HG03039 (cell line): ENCODE results near the gene CHN2.

Experiments used
- ATAC-seq: cut with Tn5 transposase; IDR thresholded peaks from one replicate; pipeline ENCODE4 v1.9.1; 2021; ENCODE audit warnings: mild to moderate bottlenecking, moderate library complexity; ENCODE audit not compliant: unreplicated experiment

Gene CHN2

DNA sequence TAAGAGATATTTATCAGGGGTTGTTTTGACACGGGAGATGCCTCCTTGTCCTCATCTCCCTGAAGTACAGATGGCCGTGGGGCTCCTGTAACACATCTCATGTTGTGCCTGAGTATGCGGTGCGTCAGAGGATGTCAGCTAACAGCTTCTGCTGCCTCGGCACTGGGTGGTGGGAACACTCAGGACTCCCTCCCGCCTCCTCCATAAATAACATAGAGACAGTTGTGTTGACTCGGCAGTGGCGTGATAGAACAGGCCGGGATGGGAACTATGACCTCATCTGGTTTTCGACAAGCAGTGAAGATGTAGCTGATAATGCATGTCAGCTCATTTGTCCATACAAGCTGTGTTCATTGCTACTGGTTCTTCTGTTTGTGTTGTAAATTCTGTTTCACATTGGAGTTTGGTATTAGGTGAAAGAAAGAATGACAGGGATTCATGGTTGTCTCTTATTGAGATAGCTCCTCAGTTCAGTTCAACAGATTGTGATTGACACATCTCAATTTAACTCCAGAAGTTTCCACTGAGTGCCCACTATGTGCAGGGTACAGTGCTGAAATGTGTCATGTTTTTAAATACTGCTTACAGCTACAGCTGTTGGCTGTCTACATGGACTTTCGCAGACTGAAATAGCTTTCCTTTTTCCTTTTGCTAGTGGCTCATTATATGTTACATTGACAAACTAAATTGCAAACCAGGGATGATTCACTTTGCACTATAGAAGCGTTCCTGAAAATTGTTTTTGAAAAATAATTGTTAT, 87.4 kb downstream of the CHN2 start:
- no peak for ATAC-seq

- ATAC-seq = no peak
These were observed 88.3 kb downstream of the CHN2 start for GRCh38 chr7:29282819-29283414.

DNA sequence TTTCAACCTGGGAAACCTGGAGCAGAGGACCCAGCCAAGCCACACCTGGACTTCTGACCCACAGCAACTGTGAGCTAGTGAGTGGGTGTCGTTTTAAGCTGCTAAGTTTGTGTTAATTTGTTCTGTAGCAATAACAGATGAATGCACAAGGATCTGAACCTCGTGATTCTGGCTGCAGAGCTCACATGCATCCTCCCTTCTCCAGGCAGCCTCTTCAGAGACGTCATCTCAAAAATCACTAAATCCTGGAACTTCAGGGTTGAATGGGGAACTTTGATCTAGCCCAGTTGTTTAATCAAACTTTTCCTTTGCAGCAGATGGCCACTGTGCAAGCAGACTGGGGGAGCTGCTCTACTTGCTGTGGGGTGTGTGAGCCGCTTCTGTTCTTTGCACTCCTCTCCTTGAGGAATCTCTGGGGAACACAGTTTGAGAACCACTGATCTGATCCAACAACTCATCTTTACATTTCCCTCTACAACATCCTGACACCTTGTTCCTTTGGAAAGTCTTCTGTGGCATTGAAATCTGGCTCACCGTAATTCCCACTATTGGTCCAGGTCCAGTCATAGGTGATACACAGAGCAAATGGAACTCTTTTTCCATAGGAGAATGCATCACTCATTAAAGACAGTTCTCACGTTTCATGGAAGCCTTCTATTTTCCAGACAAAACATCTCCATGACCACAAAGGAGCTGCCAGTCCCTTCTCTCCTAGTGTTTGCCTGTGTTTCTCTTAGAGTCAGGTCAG, 90.3 kb downstream of the CHN2 start:
- no peak for ATAC-seq

DNA sequence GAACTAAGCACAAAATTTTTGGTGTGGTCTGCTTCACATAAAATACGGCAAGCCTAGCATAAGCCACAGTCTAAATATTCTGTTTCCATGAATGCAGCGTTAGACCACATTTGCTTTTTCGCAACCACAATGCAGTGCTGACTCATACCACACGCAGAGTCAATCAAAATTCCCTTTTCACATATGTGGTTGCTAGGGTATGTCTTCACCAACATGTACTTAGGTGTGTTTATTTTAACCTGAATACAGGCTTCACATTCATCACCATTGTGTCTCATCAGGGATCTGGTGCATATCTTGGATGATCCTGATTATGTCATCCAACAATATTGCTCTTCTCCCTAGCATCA, 90.8 kb downstream of the CHN2 start:
- peak; percentile 47 for ATAC-seq

GRCh38 chr7:29285861-29286260, 91.3 kb downstream of the CHN2 start:
- ATAC-seq = no peak

DNA sequence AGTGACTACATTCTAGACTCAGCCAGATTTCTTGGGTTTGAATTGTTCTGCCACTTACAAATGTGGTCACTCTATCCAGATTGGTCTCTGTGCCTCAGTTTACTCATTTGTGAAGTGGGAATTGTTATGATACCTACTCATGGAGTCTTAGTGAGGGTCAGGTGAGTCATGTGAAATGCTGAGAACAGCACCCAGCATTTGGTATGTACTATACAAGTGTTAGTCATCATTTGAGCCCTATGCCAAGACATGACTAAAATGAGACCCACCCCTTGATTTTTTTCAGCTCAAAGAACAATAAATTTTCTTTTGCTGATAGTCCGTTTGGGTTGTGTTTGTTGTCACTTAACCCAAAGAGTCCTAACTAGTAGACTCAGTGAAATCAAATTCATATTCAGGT, 92.8 kb downstream of the CHN2 start:
- no peak for ATAC-seq

- no peak for ATAC-seq
These were observed 93.9 kb downstream of the CHN2 start for GRCh38 chr7:29288181-29289091.

DNA sequence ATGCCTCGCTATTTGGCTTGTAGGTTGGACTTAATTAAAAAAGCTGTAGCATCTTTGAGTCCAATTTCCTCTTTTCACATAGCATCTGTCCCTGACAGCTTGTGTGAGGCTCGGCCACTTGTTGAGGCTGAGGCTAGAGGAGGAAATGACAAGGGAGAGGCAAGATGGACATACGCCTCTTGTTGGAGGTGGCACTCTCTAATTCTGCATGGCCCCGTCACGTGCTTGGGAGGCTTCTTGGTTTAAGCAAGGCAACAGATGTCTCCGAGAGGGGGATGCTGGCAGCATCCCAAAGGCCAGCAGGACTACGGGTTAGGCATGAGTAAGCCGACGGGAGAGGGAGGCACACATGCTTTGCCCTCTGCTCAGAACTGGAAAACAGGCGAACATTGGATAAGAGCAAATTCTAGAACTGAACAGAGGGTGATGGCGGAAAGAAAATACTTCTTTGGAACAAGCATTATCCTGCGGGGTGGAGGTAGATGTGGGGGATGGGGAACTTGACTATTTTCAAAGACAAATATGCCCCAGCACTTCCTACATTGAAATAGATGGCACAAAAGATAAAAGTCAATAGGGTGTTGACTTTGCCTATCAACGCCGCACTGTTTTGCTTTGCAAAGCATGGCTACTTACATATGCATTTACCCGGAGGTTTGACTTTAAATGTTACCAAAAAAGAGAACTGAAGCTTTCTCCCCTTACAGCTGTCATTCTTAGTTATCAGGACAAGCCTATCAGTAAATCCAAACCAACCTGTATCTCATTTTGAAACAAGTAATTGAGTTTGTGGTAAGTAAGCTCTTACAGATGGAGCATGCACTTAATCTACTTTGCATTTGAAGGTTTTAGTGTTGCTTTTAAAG, 94.8 kb downstream of the CHN2 start:
- peak; percentile 53 for ATAC-seq

GRCh38 chr7:29290829-29291228, 96.3 kb downstream of the CHN2 start:
- ATAC-seq = no peak

DNA sequence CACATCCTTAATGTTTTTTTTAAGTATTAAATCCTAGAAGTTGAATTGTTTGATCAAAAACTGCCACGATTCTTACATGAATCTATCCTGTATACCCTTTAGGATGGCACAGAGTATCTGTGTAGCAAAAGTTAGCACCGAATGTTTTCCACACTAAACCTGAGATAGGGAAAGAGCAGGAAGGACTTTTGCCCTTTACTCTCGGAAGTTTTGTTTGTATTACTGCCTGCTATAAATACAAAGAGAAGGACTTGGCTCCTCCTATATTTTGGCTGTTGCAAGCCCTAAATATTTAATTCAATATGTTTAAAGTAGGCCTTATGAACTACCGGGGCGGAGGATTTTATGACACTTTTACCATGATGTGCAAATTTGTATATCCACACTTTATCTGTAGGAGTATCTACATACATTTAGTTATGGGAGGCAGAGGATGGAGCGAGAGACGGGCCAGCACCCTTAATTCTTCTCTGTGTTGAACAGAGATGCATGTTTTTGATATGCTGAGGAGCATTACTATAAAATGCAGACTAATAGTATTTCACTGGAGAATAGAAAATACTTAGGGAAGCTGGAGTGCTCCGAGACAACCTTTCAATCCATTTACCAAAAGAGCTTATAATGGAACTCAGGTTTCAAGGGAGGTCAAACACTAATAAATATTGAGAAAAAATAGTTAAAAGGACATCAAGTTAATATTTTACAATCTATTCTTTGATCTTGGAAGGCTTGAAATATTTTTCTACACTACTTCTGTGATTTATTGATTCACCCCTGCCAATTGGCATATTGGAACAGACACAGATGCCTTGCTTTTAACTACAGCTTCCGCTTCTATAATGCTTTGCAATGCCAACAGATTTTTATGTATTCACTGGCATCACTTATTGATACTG, 97.4 kb downstream of the CHN2 start:
- ATAC-seq = no peak

GRCh38 chr7:29292886-29293658, 98.5 kb downstream of the CHN2 start:
- ATAC-seq = no peak

DNA sequence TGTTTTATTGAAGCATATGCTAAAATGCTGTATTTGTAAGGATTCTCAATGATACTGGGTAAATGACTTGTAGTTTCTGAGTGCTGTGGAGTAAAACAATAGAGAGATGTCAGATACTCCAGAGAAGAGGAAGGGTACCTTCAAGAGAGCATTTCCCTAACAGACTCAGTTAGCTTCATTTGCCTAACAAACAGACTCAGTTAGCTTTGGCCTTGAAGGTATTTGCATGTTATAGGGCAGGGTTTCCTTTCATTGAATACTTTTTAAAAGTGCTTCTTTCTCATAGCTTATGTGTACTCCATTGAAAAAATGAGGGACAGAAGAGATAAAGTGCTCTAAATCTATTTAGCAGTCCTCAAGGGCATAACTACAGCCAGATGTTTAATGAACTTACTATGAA, 101.8 kb downstream of the CHN2 start:
- ATAC-seq = no peak

- ATAC-seq = no peak
These were observed 102.8 kb downstream of the CHN2 start for GRCh38 chr7:29297194-29297890.

DNA sequence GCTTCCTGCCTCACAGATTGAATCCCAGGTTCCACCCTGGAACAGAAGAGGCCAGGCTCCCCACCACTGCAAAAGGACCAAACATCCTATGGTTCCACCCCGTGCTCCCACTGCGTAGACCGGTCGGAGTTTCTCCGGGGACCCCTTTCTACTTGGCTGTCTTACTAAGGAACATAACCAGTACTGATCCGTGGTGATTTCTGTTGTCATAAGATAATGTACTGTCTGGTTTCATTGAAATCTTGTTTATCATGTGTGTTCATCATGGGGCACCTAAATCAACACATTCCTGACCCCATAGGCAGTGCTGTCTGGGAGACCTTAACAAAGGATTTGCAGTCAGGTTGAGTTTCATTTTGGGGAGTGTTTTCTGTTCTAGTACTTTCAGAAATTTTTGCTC, 104.5 kb downstream of the CHN2 start:
- ATAC-seq = no peak

- ATAC-seq = no peak
These were observed 105.5 kb downstream of the CHN2 start for GRCh38 chr7:29300026-29300480.

DNA sequence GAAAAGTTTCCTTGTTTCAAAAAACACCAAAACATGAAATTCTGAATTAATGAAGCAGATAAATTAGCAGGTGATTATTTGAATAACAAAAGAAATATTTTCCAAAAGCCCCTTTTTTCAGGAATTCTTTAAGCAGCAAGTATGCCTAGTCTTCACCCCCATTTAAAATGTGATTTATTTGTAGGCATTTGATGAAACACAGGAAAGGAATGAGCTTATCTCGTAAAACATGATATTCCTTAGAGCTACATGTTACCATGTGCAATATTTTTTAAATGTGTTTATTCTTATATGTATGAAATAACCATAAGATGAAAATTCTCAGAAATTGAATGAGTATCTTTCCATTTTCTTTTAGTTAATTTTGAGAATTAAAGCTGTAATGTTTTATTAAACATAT, 106.1 kb downstream of the CHN2 start:
- no peak for ATAC-seq

GRCh38 chr7:29302666-29303395, 108.3 kb downstream of the CHN2 start:
- no peak for ATAC-seq
